ENCODE measurements around the gene RTN4IP1. TPM values are rescaled to one million over a fixed set of nuclear protein-coding genes. Genes with fewer than 3 reads are reported as not detected.

RTN4IP1 gene
- total and polyA plus RNA-seq, 9 of the 15 experiments (the other 6 are each of a cell fraction or from before 2014, with no cell fraction given) = 17.9 to 46.0 (median 22.2) TPM

DNA sequence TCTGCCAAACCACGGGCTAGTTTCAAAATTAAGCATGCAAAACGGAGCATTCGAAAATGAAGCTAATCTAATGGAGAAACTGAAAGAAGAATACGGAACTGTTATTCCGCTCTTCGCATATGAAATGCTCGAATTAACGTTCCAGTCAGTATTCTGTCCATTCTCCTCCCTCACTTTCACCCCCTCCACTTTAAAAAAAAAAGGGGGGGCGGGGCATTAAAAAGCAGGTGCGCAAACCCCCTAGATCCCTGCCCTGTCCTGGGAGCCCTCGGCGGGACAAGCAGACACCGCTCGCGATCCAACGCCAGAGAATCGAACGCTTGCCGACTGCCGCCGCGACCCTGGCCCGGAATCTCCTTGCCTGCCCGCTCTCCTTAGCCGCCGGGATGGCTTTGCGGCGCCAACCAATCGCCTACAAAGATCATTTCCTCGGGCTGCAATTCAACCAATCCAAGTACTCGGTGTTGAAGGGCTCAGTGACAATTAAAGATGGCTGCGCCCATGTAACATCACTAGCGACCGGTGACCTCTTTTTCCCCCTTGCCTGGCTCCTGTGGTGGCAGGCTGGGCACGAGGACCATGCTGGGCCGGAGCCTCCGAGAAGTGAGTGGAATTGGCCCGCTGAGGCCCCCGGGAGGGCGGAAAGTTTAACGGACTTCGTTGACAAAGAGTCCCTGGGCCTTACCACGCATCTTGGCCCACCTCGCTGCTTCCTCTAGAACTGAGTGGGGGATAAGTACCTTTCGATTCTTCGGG, at the start of gene RTN4IP1, which contains the start of gene QRSL1 (continued):
- TF ChIP-seq, protein P1, sequence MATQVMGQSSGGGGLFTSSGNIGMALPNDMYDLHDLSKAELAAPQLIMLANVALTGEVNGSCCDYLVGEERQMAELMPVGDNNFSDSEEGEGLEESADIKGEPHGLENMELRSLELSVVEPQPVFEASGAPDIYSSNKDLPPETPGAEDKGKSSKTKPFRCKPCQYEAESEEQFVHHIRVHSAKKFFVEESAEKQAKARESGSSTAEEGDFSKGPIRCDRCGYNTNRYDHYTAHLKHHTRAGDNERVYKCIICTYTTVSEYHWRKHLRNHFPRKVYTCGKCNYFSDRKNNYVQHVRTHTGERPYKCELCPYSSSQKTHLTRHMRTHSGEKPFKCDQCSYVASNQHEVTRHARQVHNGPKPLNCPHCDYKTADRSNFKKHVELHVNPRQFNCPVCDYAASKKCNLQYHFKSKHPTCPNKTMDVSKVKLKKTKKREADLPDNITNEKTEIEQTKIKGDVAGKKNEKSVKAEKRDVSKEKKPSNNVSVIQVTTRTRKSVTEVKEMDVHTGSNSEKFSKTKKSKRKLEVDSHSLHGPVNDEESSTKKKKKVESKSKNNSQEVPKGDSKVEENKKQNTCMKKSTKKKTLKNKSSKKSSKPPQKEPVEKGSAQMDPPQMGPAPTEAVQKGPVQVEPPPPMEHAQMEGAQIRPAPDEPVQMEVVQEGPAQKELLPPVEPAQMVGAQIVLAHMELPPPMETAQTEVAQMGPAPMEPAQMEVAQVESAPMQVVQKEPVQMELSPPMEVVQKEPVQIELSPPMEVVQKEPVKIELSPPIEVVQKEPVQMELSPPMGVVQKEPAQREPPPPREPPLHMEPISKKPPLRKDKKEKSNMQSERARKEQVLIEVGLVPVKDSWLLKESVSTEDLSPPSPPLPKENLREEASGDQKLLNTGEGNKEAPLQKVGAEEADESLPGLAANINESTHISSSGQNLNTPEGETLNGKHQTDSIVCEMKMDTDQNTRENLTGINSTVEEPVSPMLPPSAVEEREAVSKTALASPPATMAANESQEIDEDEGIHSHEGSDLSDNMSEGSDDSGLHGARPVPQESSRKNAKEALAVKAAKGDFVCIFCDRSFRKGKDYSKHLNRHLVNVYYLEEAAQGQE (IDR thresholded peaks at IDR 0.05; ENCODE audit: borderline replicate concordance) = no peak
- TF ChIP-seq, protein P1 (CRISPR knock-in tag; IDR thresholded peaks at IDR 0.05; ENCODE audit: low read depth) = no peak
- TF ChIP-seq, protein P2, sequence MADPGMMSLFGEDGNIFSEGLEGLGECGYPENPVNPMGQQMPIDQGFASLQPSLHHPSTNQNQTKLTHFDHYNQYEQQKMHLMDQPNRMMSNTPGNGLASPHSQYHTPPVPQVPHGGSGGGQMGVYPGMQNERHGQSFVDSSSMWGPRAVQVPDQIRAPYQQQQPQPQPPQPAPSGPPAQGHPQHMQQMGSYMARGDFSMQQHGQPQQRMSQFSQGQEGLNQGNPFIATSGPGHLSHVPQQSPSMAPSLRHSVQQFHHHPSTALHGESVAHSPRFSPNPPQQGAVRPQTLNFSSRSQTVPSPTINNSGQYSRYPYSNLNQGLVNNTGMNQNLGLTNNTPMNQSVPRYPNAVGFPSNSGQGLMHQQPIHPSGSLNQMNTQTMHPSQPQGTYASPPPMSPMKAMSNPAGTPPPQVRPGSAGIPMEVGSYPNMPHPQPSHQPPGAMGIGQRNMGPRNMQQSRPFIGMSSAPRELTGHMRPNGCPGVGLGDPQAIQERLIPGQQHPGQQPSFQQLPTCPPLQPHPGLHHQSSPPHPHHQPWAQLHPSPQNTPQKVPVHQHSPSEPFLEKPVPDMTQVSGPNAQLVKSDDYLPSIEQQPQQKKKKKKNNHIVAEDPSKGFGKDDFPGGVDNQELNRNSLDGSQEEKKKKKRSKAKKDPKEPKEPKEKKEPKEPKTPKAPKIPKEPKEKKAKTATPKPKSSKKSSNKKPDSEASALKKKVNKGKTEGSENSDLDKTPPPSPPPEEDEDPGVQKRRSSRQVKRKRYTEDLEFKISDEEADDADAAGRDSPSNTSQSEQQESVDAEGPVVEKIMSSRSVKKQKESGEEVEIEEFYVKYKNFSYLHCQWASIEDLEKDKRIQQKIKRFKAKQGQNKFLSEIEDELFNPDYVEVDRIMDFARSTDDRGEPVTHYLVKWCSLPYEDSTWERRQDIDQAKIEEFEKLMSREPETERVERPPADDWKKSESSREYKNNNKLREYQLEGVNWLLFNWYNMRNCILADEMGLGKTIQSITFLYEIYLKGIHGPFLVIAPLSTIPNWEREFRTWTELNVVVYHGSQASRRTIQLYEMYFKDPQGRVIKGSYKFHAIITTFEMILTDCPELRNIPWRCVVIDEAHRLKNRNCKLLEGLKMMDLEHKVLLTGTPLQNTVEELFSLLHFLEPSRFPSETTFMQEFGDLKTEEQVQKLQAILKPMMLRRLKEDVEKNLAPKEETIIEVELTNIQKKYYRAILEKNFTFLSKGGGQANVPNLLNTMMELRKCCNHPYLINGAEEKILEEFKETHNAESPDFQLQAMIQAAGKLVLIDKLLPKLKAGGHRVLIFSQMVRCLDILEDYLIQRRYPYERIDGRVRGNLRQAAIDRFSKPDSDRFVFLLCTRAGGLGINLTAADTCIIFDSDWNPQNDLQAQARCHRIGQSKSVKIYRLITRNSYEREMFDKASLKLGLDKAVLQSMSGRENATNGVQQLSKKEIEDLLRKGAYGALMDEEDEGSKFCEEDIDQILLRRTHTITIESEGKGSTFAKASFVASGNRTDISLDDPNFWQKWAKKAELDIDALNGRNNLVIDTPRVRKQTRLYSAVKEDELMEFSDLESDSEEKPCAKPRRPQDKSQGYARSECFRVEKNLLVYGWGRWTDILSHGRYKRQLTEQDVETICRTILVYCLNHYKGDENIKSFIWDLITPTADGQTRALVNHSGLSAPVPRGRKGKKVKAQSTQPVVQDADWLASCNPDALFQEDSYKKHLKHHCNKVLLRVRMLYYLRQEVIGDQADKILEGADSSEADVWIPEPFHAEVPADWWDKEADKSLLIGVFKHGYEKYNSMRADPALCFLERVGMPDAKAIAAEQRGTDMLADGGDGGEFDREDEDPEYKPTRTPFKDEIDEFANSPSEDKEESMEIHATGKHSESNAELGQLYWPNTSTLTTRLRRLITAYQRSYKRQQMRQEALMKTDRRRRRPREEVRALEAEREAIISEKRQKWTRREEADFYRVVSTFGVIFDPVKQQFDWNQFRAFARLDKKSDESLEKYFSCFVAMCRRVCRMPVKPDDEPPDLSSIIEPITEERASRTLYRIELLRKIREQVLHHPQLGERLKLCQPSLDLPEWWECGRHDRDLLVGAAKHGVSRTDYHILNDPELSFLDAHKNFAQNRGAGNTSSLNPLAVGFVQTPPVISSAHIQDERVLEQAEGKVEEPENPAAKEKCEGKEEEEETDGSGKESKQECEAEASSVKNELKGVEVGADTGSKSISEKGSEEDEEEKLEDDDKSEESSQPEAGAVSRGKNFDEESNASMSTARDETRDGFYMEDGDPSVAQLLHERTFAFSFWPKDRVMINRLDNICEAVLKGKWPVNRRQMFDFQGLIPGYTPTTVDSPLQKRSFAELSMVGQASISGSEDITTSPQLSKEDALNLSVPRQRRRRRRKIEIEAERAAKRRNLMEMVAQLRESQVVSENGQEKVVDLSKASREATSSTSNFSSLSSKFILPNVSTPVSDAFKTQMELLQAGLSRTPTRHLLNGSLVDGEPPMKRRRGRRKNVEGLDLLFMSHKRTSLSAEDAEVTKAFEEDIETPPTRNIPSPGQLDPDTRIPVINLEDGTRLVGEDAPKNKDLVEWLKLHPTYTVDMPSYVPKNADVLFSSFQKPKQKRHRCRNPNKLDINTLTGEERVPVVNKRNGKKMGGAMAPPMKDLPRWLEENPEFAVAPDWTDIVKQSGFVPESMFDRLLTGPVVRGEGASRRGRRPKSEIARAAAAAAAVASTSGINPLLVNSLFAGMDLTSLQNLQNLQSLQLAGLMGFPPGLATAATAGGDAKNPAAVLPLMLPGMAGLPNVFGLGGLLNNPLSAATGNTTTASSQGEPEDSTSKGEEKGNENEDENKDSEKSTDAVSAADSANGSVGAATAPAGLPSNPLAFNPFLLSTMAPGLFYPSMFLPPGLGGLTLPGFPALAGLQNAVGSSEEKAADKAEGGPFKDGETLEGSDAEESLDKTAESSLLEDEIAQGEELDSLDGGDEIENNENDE (IDR thresholded peaks at IDR 0.05; ENCODE audit: low read depth, low read length) = no peak
- TF ChIP-seq ZBTB17 (CRISPR knock-in tag; IDR thresholded peaks at IDR 0.05) = no peak
- TF ChIP-seq ZFX (CRISPR knock-in tag; IDR thresholded peaks at IDR 0.05) = peak; percentile 97
- no peak for TF ChIP-seq SRSF3 (IDR thresholded peaks at IDR 0.05; ENCODE audit: insufficient read depth, low read length)
- TF ChIP-seq ZNF707 (CRISPR knock-in tag; conservative IDR thresholded peaks at IDR 0.05) = no peak

Data from K562 (cell line).